HEK293T (cell line): ENCODE results near the gene KRTAP13-1.

Source experiments
- BHLHE40 ChIP-seq: fragments of 450-650 bp; IDR thresholded peaks from 2 replicates; pipeline ENCODE4 v1.6.1; 2016; ENCODE audit warnings: mild to moderate bottlenecking, moderate library complexity, borderline replicate concordance
- CTBP1 ChIP-seq: fragments of 450-650 bp; IDR thresholded peaks from 2 replicates; pipeline ENCODE4 v1.6.1; 2016; ENCODE audit warnings: borderline replicate concordance
- FOXM1 ChIP-seq: fragments of 450-650 bp; IDR thresholded peaks from 2 replicates; pipeline ENCODE4 v1.6.1; 2017; ENCODE audit warnings: mild to moderate bottlenecking, borderline replicate concordance
- HDGF ChIP-seq: fragments of 450-650 bp; IDR thresholded peaks from 2 replicates; pipeline ENCODE4 v1.6.1; 2017; ENCODE audit warnings: antibody characterized with exemption, borderline replicate concordance
- LEF1 ChIP-seq: fragments of 450-650 bp; IDR thresholded peaks from 2 replicates; pipeline ENCODE4 v1.6.1; 2017; ENCODE audit warnings: mild to moderate bottlenecking, borderline replicate concordance
- NFRKB ChIP-seq: fragments of 450-650 bp; IDR thresholded peaks from 2 replicates; pipeline ENCODE4 v1.6.1; 2016; ENCODE audit warnings: mild to moderate bottlenecking, moderate library complexity
- SP1 ChIP-seq: fragments of 450-650 bp; IDR thresholded peaks from 2 replicates; pipeline ENCODE4 v1.6.1; 2017
- SUZ12 ChIP-seq: fragments of 450-650 bp; IDR thresholded peaks from 2 replicates; pipeline ENCODE4 v1.6.1; 2016; ENCODE audit warnings: mild to moderate bottlenecking
- TARDBP ChIP-seq: fragments of 450-650 bp; IDR thresholded peaks from 2 replicates; pipeline ENCODE4 v1.6.1; 2016
- ZNF384 ChIP-seq: fragments of 450-650 bp; IDR thresholded peaks from 2 replicates; pipeline ENCODE4 v1.6.1; 2016
- TF ChIP-seq, protein P1 (sequence below): fragments of 450-650 bp; IDR thresholded peaks from 2 replicates; pipeline ENCODE4 v1.6.1; 2016

DNA sequence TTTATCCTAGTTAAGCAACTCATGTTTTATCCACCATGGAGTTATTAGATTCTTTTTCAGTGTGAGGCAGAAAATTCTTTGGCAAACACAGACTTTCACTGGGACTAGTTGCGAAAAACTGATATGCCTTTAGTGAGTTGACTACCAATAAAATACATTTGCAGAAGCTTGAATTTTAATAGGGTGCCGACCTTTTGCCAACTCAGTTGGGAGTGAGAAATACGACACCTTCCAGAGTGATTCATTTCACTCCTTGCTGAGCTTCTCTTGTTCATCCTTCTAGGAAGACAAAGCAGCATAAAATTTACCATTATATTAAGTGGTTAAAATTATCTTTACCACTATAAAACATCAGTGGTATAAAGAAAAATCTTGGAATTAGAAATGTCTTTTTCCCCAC lies 46.3 kb upstream of the KRTAP13-1 start:
- TF ChIP-seq HDGF (no peak), FOXM1 (no peak), LEF1 (no peak), BHLHE40 (no peak), SUZ12 (no peak), NFRKB (no peak), SP1 (no peak), ZNF384 (no peak), TARDBP (no peak), CTBP1 (no peak)
- TF ChIP-seq, protein P1, sequence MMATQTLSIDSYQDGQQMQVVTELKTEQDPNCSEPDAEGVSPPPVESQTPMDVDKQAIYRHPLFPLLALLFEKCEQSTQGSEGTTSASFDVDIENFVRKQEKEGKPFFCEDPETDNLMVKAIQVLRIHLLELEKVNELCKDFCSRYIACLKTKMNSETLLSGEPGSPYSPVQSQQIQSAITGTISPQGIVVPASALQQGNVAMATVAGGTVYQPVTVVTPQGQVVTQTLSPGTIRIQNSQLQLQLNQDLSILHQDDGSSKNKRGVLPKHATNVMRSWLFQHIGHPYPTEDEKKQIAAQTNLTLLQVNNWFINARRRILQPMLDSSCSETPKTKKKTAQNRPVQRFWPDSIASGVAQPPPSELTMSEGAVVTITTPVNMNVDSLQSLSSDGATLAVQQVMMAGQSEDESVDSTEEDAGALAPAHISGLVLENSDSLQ, result no peak
